SU-DHL-6 (cell line): ENCODE data around the gene ZMIZ1.

ENCODE experiments used
- H2AFZ ChIP-seq: fragments of 200-600 bp; sonication (generic); 2 replicates; pipeline ENCODE4 v1.6.1; 2014; ENCODE audit warnings: low read depth, mild to moderate bottlenecking, moderate library complexity, mixed read lengths, antibody characterized with exemption, low read length; ENCODE audit not compliant: severe bottlenecking
- H3F3A ChIP-seq: fragments of 200-600 bp; shearing (Covaris generic); 2 replicates; pipeline ENCODE4 v1.6.0; 2016; ENCODE audit warnings: antibody characterized with exemption, mild to moderate bottlenecking; ENCODE audit not compliant: insufficient read depth
- H3K27ac ChIP-seq: fragments of 200-600 bp; sonication (generic); 2 replicates; pipeline ENCODE4 v1.5.1; 2016; ENCODE audit warnings: low read depth, mild to moderate bottlenecking, low read length, moderate library complexity, mixed read lengths
- H3K27me3 ChIP-seq: fragments of 200-600 bp; sonication (generic), shearing (Covaris generic); 2 replicates; pipeline ENCODE4 v1.6.0; 2014; ENCODE audit warnings: mild to moderate bottlenecking, low read length
- H3K36me3 ChIP-seq: fragments of 200-600 bp; sonication (generic); 2 replicates; pipeline ENCODE4 v1.6.1; 2014; ENCODE audit warnings: mild to moderate bottlenecking, low read length, mixed read lengths
- H3K4me2 ChIP-seq: fragments of 300-600, 200-600 bp; shearing (Covaris generic), sonication (generic); 2 replicates; pipeline ENCODE4 v1.6.0; 2014; ENCODE audit warnings: low read length, low read depth, mild to moderate bottlenecking; ENCODE audit not compliant: poor library complexity, severe bottlenecking
- H3K4me3 ChIP-seq: fragments of 200-600 bp; sonication (generic); 2 replicates; pipeline ENCODE4 v1.5.1; 2014; ENCODE audit warnings: antibody characterized with exemption, low read length, mild to moderate bottlenecking, mixed read lengths; ENCODE audit not compliant: insufficient read depth, poor library complexity, severe bottlenecking
- H3K79me2 ChIP-seq: fragments of 200-600 bp; sonication (generic); 2 replicates; pipeline ENCODE4 v1.6.1; 2014; ENCODE audit warnings: mild to moderate bottlenecking, low read length, moderate library complexity; ENCODE audit not compliant: insufficient read depth
- H3K9ac ChIP-seq: fragments of 200-600 bp; sonication (generic); 2 replicates; pipeline ENCODE4 v1.7.0; 2014; ENCODE audit warnings: mild to moderate bottlenecking, low read length
- H3K9me2 ChIP-seq: fragments of 200-600 bp; sonication (generic); replicated peaks from 2 replicates; pipeline ENCODE4 v1.6.1; 2014; ENCODE audit warnings: low read length; ENCODE audit not compliant: insufficient read depth
- H3K9me3 ChIP-seq: fragments of 200-600 bp; sonication (generic); 2 replicates; pipeline ENCODE4 v1.6.1; 2014; ENCODE audit warnings: low read length, mixed read lengths; ENCODE audit not compliant: insufficient read depth
- H4K20me1 ChIP-seq: fragments of 200-600 bp; sonication (generic); 2 replicates; pipeline ENCODE4 v1.6.1; 2014; ENCODE audit warnings: low read depth, mild to moderate bottlenecking, antibody characterized with exemption, low read length, moderate library complexity, mixed read lengths
- CTCF ChIP-seq: fragments of 200-600 bp; sonication (generic); IDR thresholded peaks from one replicate; pipeline ENCODE4 v1.5.1; 2017; ENCODE audit warnings: antibody characterized with exemption, mild to moderate bottlenecking, low read length, moderate library complexity; ENCODE audit not compliant: insufficient read depth, poor library complexity, severe bottlenecking
- EZH2phosphoT487 ChIP-seq: fragments of 200-600 bp; sonication (generic), shearing (Covaris generic); conservative IDR thresholded peaks from 2 replicates; pipeline ENCODE4 v1.6.1; 2018; ENCODE audit warnings: mild to moderate bottlenecking, antibody characterized with exemption, low read length, moderate library complexity, mixed read lengths

ZMIZ1 gene

GRCh38 chr10:79207726-79208125 lies 139.0 kb downstream of the ZMIZ1 start:
- Histone ChIP-seq H3K79me2 (no peaks in the 10 kb centered on the region), H3K27ac (no peak overlapping the region), H3K9me3 (no peaks in the 10 kb centered on the region), H3K4me2 (no peak overlapping the region), H3K9me2 (no peaks in the 10 kb centered on the region), H4K20me1 (no peaks in the 10 kb centered on the region), H2AFZ (no peak overlapping the region), H3K36me3 (no peaks in the 10 kb centered on the region), H3F3A (no peaks in the 10 kb centered on the region), H3K9ac (no peak overlapping the region), H3K27me3 (no peaks in the 10 kb centered on the region), H3K4me3 (no peak overlapping the region)
- TF ChIP-seq EZH2phosphoT487: no peak
- no peak for TF ChIP-seq CTCF

- Histone ChIP-seq H3K27ac (no peak overlapping the region), H4K20me1 (no peaks in the 10 kb centered on the region), H3K9me2 (no peaks in the 10 kb centered on the region), H3K9me3 (no peaks in the 10 kb centered on the region), H3K79me2 (no peaks in the 10 kb centered on the region), H3K4me3 (no peak overlapping the region), H3K4me2 (no peak overlapping the region), H3K9ac (no peak overlapping the region), H3K27me3 (no peaks in the 10 kb centered on the region), H3K36me3 (no peaks in the 10 kb centered on the region), H3F3A (no peaks in the 10 kb centered on the region), H2AFZ (no peak overlapping the region)
- TF ChIP-seq CTCF (no peak), EZH2phosphoT487 (no peak)
These were observed 139.7 kb downstream of the ZMIZ1 start for GRCh38 chr10:79208251-79208983.

- Histone ChIP-seq H3K27ac (no peak overlapping the region), H3K9me2 (no peaks in the 10 kb centered on the region), H3K79me2 (no peaks in the 10 kb centered on the region), H4K20me1 (no peaks in the 10 kb centered on the region), H3F3A (no peaks in the 10 kb centered on the region), H3K9me3 (no peaks in the 10 kb centered on the region), H3K9ac (no peak overlapping the region), H3K4me3 (no peak overlapping the region), H3K36me3 (no peaks in the 10 kb centered on the region), H3K27me3 (no peaks in the 10 kb centered on the region), H2AFZ (no peak overlapping the region), H3K4me2 (no peak overlapping the region)
- no peak for TF ChIP-seq CTCF
- no peak for TF ChIP-seq EZH2phosphoT487
These were observed 140.6 kb downstream of the ZMIZ1 start for GRCh38 chr10:79209340-79209739.
